Kidney (tissue), 14 donors: ENCODE data around the gene SEMA3C. TPM values are rescaled to one million over a fixed set of nuclear protein-coding genes. Genes with fewer than 3 reads are reported as not detected.

Source experiments
- DNase-seq, 5 donors: peaks; one replicate each; pipeline ENCODE4 v3.0.0-alpha.2; 2013 to 2020
- FAIRE-seq: peaks from 2 replicates; lab custom pipeline; 2012; peaks lifted over from hg19 to GRCh38; lab: Jason Lieb, UNC
- H3K27ac ChIP-seq, 2 donors: one replicate each; pipeline ENCODE4 v1.7.0; 2013; ENCODE audit warnings: low read depth in 2 of 2, low read length in 2 of 2, inconsistent platforms in 1 of 2
- H3K27me3 ChIP-seq: one replicate; pipeline ENCODE4 v1.7.1; 2013; ENCODE audit warnings: low read length, inconsistent platforms; ENCODE audit not compliant: control insufficient read depth, insufficient read depth
- H3K36me3 ChIP-seq, 3 donors: one replicate each; pipeline versions ENCODE4 v1.7.0 to v1.7.1; 2013; ENCODE audit warnings: low read length in 3 of 3, control low read depth in 1 of 3, inconsistent platforms in 1 of 3; ENCODE audit not compliant: insufficient read depth in 3 of 3, control insufficient read depth in 2 of 3
- H3K4me1 ChIP-seq, 3 donors: one replicate each; pipeline versions ENCODE4 v1.7.0 to v1.7.1; 2013; ENCODE audit warnings: low read length in 3 of 3, inconsistent platforms in 1 of 3, low read depth in 1 of 3; ENCODE audit not compliant: control insufficient read depth in 2 of 3, insufficient read depth in 2 of 3
- H3K4me3 ChIP-seq, 3 donors: one replicate each; pipeline versions ENCODE4 v1.7.0 to v1.8.1; 2013; ENCODE audit warnings: low read length in 3 of 3, control low read depth in 1 of 3, inconsistent platforms in 1 of 3
- H3K9ac ChIP-seq, 3 donors: one replicate each; pipeline versions ENCODE4 v1.7.0 to v1.7.1; 2013; ENCODE audit warnings: low read length in 3 of 3, control low read depth in 1 of 3, inconsistent platforms in 1 of 3
- H3K9me3 ChIP-seq, 3 donors: one replicate each; pipeline versions ENCODE4 v1.7.0 to v1.7.1; 2013; ENCODE audit warnings: low read length in 3 of 3, control low read depth in 1 of 3, inconsistent platforms in 1 of 3; ENCODE audit not compliant: control insufficient read depth in 2 of 3, insufficient read depth in 1 of 3
- CTCF ChIP-seq: IDR thresholded peaks from 3 replicates; pipeline ENCODE4 v1.5.1; 2012; ENCODE audit warnings: mild to moderate bottlenecking, moderate library complexity, borderline replicate concordance; ENCODE audit not compliant: insufficient read depth; ENCODE audit errors: extremely low read depth
- intact Hi-C: fragments of 100-400 bp; cut with DNase I; formaldehyde crosslinking; loops from one replicate; pipeline ENCODE4 v1.11.1; 2022
- polyA plus RNA-seq: library from polyadenylated mRNA; stranded (reverse); fragments of 350-450 nt; fragmentation: Illumina TruSeq; extraction: RNeasy Lipid Tissue Mini Kit (QIAGEN cat#74804); gene quantifications from one replicate; pipeline ENCODE4 v1.2.3, GENCODE V29; 2014; ENCODE audit warnings: low read depth, low replicate concordance; ENCODE audit not compliant: insufficient read depth
- total RNA-seq: library from RNA; stranded (reverse); fragmentation: NEBNext Ultra II Directional; extraction: Animal tissue kit (Norgen Biotek cat#: 25700); gene quantifications from one replicate; pipeline ENCODE4 v1.2.1, GENCODE V29; 2021
- donor health status: control.
- donor health status: control.
- donor health status: control.
- donor health status: control.
- donor health status: control.
- donor health status: DM: yes; HTN: yes; CAD: no.
- donor health status: Normal renal cell carcinoma (clear cell type).

The SEMA3C gene
- total and polyA plus RNA-seq, 2 donors from 2014 or later, result 3.9 to 17.2 TPM

GRCh38 chr7:80832006-80832405, 86.8 kb downstream of the SEMA3C start:
- Histone ChIP-seq H3K27ac (no peak overlapping the region), H3K36me3 (no peaks in the 10 kb centered on the region), H3K9me3 (no peaks in the 10 kb centered on the region), H3K4me1 (no peaks in the 10 kb centered on the region), H3K9ac (no peak overlapping the region), H3K27me3 (no peaks in the 10 kb centered on the region), H3K4me3 (no peak overlapping the region)
- FAIRE-seq (no peak), DNase-seq (no peak)
- intact Hi-C loops, result no loop called here
- no peak for TF ChIP-seq CTCF

- TF ChIP-seq CTCF, result no peak
- no peaks in the 10 kb centered on the region for H3K4me1 ChIP-seq
- no peak for FAIRE-seq
Observed at GRCh38 chr7:80830584-80831285, 88.1 kb downstream of the SEMA3C start.

GRCh38 chr7:80830010-80830409, 88.8 kb downstream of the SEMA3C start:
- Histone ChIP-seq H3K27ac (no peak overlapping the region), H3K27me3 (no peaks in the 10 kb centered on the region), H3K36me3 (no peaks in the 10 kb centered on the region), H3K4me1 (no peaks in the 10 kb centered on the region), H3K4me3 (no peak overlapping the region), H3K9ac (no peak overlapping the region), H3K9me3 (no peaks in the 10 kb centered on the region)
- intact Hi-C loops, result no loop called here
- DNase-seq (no peak), FAIRE-seq (no peak)
- TF ChIP-seq CTCF, result no peak

More at GRCh38 chr7:80830584-80831285, 88.1 kb downstream of the SEMA3C start:
- Histone ChIP-seq H3K27me3 (no peaks in the 10 kb centered on the region), H3K36me3 (no peaks in the 10 kb centered on the region), H3K9ac (no peak overlapping the region), H3K27ac (no peak overlapping the region), H3K9me3 (no peaks in the 10 kb centered on the region), H3K4me3 (no peak overlapping the region)
- intact Hi-C loops, result no loop called here
- DNase-seq, result no peak

- intact Hi-C loops, result no loop called here
Observed at GRCh38 chr7:80829527-80829926, 89.3 kb downstream of the SEMA3C start.

More at GRCh38 chr7:80829527-80829926, 89.3 kb downstream of the SEMA3C start:
- FAIRE-seq (no peak), DNase-seq (no peak)
- Histone ChIP-seq H3K36me3 (no peaks in the 10 kb centered on the region), H3K9me3 (no peaks in the 10 kb centered on the region), H3K4me3 (no peak overlapping the region), H3K27me3 (no peaks in the 10 kb centered on the region), H3K27ac (no peak overlapping the region), H3K4me1 (no peaks in the 10 kb centered on the region), H3K9ac (no peak overlapping the region)
- TF ChIP-seq CTCF, result no peak
